ENCODE results near the gene APP. TPM values are rescaled to one million over a fixed set of nuclear protein-coding genes. Genes with fewer than 3 reads are reported as not detected.
"Not testable (repeated sequence)": the region's sequence is repeated elsewhere in the genome, so short reads cannot be mapped to it uniquely, and the experiment has no call there.

Gene APP
- polyA plus RNA-seq, 3 donors = 945 to 1,016 (median 957) TPM

DNA sequence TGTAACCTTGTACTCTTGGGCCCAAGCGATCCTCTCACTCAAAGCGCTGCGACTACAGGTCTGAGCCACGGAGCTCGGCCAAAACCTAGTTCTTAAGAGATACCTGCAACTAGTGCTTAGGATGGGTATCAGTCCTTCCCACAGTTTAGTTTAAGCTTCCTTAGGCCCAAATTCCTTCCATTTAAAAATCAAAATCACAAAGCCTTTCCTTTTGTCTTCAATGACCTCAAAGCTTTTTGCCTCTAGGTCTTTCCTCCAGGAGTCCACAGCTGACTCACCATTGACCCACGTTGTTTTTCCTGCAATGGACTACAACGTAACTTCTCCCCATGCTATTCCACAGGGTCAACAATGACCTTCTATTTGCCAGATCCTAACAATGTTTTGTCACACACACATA, 64.0 kb downstream of the APP start:
- no peak for DNase-seq (ENCODE audit: low read depth in 3 of 3, low spot score in 2 of 3)

DNA sequence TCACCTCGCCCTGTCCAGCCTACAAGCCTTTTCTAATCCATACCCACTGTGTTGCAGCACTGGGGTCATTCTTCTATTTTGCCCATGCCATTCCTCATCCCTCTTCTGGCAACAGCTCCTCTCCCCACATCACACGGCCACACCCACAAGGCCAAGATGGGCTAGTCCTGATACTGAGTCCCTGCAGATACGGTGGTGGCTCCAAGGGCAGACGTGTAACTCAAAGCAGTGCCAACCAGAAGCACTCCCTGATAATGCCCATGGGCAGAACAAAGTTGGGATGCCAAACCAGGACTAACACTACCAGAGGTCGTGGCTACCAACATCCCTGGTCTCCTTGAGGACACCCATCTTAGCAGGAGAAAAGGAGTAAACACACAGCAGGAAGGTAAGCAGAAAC, 64.8 kb downstream of the APP start:
- DNase-seq (ENCODE audit: low read depth in 3 of 3, low spot score in 2 of 3) = no peak

DNA sequence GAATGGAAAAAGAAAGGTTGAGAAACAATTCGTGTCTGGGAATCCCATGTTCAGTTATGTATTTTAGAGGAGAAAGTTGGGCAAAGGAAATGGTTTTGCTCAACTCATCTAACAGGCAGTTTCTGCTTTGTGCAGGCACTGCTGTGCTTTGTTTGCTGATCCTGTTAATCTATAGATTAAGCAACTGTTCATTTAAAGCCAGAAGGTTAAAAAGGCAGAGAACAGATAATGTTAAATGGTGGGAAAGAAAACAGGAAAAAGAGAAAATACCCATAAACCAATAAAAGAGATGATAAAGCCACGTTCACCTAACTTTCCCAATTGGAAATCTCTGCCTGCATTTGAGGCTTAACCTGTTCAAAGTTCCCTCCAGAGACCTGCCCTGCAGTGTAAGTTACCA, 70.0 kb downstream of the APP start:
- DNase-seq (ENCODE audit: low read depth in 3 of 3, low spot score in 2 of 3) = no peak

DNA sequence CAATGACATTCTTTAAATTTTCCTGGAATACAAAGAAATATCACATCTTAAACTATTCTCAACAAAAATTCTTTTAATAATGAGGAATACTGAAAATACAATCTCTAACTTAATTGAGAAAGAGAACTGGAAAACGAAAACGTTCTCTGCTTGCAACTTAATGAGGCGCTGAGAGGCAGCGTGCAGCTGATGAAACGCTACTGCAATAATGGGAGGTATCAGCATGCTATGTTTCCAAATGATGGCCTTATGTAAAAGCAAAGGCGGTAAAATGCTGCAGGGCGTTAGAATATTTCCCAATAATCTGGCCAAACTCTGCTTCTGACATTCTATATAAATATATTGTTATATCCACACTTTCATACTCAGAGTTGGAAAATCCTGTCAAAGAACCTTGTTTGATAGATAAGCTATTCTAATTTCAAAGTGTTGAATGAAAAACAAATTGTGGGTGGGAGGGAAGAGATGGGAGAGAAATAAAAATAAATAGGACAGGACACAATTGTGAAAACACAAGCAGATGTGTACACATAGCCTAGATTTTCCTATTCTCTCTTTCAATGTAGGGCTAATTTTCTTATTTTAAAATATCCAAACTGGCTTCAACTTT, 70.9 kb downstream of the APP start:
- no peak for DNase-seq (ENCODE audit: low read depth in 3 of 3, low spot score in 2 of 3)

DNA sequence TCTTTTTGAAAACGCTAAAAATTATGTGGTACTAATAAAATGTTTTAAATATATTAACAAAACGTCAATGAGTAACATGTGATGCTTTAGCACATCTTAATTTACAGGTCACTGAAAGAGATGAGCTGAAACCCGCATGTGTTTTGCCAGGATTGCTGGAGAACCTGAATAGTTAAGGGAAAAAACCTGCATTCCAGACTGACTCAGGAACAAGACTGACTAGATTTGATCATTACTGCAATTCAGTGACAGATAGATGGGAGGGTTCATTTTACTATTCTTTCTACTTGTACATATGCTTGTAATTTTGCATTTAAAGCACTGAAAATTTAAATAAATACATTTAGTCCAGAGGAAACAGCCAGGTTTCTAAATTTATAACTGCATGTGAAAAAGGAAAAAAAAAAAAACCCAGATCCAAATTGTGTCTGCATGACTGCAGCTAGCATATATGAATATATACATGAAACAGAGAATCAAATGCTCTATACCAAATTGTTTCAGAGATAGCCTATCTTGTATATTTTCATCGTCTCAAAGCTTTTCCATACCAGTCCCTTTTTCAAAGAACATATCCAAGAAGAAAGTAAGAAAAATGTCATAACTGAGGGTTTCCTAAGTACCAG, 71.7 kb downstream of the APP start:
- no peak for DNase-seq (ENCODE audit: low read depth in 3 of 3, low spot score in 2 of 3)

DNA sequence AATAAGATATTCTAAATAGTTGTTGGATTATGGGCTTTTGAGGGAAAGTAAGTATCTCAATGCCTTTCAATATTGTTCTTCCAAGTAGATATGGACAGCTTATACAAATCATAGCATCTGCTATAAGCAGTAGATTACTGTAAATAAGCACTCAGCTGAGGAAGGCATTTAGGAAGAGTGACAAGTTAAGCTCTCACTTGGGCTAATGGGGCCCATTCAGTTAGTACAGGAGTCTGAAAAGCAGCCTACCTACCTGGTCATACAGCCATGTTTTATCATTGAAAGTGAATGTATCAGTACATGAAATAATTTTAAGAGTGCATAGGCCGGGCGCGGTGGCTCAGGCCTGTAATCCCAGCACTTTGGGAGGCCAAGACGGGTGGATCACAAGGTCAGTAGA, 73.1 kb downstream of the APP start:
- DNase-seq (ENCODE audit: low read depth in 3 of 3, low spot score in 2 of 3) = no peak

DNA sequence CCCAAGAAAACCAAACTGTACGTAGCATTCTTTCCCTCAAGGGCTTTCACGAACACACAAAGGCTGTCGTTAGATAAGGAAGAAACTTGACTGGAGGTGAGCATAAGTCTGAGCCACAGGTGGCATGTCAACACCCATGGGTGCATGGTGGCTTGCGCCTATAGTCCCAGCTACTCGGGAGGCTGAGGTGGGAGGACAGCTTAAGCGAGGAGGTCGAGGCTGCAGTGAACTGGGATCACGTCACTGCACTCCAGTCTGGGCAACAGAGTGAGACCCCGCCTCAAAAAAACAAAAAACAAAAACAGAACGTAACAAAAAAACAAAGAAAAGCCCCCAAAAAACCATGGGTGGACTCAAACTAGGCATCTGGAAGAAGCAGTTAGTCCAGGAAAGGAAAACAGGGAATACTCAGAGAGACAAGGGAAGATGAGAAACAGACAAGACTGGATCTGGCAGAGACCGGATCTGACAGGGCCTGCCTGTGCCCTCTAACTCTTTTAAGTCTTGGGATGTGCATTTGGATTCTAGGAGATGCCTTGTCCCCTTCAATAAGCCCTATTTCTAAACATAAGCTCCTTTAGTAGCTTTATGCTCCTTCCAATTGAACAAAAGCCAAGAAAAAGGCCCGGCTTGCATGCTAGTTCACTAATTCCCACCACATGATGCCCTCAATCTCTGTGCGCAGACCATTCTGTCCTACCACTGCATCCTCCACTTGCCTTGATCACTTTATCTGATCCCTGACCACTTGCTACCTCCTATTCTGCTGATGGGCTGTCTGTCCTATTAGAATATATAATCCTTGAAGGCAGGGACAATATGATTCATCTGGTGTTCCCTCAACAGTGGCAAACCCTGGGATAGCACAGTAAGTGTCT, 73.8 kb downstream of the APP start:
- DNase-seq (ENCODE audit: low read depth in 3 of 3, low spot score in 2 of 3) = no peak

DNA sequence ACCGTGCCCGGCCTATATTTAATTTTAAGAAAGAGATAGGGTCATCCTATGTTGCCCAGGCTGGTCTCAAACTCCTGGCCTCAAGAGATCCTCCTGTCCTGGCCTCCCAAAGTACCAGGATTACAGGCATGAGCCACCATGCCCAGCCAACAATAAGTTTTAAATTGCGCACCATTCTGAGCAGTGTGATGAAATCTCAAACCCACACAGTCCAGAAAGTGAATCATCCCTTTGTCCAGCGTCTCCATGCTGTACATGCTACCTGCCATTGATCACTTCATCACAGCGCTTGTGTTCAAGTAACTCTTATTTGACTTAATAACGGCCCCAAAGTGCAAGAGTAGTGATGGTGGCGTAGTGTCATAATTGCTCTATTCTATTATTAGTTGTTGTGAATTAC, 75.4 kb downstream of the APP start:
- no peak for DNase-seq (ENCODE audit: low read depth in 3 of 3, low spot score in 2 of 3)

DNA sequence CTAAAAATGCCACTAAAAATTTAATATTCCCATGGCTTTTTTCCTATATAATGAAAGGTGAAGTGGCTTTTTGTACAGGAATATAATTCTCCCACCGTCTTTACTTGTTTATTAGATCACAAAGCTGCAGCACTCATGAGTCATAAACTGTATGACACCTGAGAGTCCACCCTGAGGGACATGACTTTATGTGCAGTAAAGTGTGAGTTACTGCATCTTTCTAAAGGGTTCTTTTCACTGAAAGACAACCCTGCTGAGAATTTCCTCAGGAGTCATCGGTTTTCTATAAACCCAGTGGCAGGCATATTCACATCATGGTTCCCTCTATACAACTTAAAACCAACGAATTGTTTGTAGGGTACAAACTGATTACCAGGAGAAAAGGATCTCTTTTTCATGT, 77.4 kb downstream of the APP start:
- DNase-seq (ENCODE audit: low read depth in 3 of 3, low spot score in 2 of 3) = no peak

DNA sequence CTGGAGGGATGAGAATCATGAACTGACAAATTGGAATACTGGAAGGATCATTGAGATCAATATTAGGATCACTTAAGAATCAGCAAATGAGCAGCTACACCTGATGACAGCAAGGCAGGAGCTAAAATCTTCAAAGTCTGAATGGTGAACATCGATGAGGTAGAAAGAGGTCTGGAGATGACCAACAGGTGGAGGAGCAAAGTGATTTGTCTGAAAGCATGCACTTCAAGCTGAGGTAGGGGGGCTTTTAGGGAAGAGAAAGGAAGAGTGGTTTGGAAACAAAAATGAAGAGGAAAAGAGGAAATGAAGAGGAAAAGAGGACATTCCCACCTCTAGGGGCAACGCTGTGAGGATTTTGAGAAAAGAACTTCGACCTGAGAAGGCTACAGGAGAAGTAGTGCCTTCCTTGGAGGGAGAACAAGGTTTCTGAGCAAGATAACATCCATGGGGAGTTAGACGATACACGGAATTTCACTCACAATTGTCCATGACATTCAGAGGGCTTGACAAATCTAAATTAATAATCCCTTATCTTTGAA, 79.0 kb downstream of the APP start:
- DNase-seq (ENCODE audit: low read depth in 3 of 3, low spot score in 2 of 3) = no peak

DNA sequence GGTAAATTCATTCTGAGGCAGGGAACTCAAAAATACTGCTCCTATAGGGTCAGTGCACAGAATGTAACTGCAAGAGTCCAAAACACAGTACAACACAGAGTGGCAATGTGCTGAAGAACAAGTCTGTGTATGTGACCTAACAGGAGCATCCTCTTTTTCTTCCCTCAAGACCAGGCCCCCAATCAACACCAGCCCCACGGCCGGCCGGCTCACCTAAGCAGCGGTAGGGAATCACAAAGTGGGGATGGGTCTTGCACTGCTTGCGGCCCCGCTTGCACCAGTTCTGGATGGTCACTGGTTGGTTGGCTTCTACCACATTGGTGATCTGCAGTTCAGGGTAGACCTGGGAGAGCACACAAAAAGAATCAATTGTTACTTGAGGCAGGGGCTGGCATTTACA, 80.8 kb downstream of the APP start:
- no peak for DNase-seq (ENCODE audit: low read depth in 3 of 3, low spot score in 2 of 3)

DNA sequence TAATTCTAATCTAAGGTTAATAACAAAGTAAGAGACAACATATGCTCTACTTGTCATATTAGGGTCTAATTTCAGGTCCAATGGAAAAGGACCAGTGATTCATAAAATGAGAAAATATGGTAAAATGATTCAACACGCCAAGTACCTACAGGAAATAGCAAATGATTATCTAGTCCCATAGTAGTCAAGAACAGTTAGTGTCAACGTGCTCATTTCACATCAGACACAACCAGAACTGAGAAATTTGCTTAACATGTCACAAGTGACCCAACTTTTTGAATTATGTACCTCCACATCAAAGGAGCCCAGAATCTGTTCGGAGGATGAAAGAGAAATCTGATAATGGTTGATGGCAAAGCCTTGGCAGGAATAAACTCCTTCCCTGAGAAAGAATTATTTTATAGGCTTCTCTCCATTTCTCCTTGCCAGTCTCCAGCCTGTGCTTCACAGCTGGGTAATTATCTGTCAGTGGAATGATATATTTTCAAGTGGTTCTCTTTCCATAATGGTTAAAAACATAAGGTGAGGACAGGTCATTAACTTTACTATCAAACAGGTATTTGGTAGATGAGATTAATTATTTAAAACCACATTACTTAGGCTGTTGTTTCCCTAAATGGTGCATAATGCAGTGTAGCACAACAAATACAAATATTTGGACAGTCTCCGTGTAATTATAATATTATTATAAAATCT, 83.2 kb downstream of the APP start:
- no peak for DNase-seq (ENCODE audit: low read depth in 3 of 3, low spot score in 2 of 3)

DNA sequence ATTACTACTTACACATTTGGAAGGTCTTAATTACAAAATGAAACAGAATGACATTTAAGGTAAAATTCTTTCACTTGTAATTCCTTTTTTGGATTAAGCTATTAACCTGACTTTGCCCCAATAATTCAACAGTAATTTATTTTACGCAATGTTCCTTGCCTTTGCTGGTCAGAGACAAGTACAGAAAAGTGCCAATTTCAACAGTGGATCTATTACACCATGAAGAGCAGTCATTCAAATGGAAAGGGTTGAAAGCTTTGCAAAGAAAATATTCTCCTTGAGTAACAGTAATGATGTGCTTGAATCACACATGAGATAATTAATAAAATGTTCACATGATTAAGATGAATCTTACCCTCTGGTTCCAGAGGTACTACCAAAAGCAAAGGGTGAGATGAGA, 84.7 kb downstream of the APP start:
- no peak for DNase-seq (ENCODE audit: low read depth in 3 of 3, low spot score in 2 of 3)

DNA sequence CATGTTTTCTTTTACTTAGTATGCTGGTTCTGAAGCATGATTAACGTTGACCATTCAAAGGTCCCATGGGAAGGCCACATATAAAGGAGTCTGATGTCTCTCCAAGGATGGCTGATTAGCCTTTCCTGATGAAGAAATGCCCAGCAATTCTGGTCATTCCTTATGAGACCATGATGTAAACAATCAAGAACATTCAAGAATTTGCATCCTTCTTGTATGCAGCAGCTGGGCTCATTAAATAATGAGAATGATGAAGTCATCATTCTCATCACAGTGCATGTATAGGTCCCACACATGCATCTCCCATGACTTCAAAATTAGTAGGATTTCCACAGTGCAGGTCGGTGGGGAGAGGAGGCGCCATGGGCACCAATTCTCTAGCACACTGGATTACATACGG, 85.4 kb downstream of the APP start:
- no peak for DNase-seq (ENCODE audit: low read depth in 3 of 3, low spot score in 2 of 3)

DNA sequence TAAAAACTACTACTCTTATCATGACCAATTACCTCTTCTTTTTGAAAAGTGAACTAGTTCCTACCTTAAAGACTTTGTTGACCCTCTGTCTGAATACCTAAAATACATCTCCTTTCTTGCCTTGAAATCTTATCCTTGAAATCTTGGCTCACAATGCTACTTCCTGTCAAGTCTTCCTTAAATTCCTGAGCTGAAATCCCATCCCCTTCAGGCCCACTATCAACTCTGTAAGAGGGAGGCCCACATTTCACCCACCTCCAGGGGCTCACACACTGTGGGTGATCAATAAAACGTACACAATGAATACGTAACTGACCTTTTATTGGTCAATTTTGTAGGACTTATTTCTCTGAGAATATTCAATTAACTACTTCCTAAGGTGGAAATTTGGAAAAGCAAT, 88.0 kb downstream of the APP start:
- DNase-seq (ENCODE audit: low read depth in 3 of 3, low spot score in 2 of 3) = no peak

DNA sequence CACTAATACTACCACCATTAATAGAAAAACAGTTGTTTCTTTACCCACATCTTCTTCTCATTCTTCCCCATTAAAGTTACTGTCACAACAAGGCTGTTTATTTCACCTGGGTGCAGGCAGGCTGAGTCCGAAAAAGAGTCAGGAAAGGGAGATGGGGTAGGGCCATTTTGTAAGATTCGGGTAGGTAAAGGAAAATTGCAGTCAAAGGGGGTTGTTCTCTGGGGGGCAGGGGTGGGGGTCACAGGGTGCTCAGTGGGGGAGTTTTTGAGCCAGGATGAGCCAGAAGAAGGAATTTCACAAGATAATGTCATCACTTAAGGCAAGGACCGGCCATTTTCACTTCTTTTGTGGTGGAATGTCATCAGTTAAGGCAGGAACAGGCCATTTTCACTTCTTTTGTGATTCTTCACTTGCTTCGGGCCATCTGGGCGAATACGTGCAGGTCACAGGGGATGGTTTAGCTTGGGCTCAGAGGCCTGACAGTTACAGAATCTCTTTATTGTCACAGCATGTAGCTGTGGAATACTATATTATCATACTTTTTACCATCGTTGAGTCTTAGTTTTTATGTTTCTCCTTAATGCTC, 89.3 kb downstream of the APP start:
- DNase-seq (ENCODE audit: low read depth in 3 of 3, low spot score in 2 of 3) = not testable (repeated sequence)

DNA sequence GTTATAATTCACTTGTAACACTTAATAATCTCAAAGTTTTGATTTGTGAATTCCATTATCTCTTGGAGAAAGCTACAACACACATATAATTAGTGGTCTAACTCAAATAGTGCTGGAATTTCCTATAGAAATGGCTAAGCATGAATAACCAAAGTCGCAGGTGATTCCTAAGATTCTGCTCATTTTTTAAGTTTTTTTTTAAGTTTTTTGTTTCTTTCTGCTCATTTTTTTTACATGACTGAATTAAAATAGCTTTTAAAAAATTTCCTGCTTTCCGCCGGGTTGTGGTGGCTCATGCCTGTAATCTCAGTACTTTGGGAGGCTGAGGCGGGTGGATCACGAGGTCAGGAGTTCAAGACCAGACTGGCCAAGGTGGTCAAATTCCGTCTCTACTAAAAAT, 90.4 kb downstream of the APP start:
- DNase-seq (ENCODE audit: low read depth in 3 of 3, low spot score in 2 of 3) = no peak

DNA sequence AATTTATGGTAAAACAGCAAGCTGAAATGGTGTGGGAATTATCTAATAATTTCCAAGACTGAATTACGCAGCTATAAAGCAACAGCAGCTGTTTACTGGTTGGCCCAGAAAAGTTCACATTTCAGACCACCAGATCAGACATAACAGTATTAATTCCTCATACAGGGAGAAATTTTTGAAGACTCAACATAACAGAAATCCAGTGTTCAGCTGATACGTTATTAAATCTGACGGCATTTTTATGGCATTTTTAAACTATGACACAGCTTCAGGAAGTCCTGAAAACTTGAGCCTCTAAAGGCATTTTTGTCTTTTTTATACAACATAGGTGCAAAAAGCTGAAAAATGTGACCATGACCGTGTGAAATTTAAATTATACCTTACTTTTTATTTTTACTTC, 91.2 kb downstream of the APP start:
- no peak for DNase-seq (ENCODE audit: low read depth in 3 of 3, low spot score in 2 of 3)

DNA sequence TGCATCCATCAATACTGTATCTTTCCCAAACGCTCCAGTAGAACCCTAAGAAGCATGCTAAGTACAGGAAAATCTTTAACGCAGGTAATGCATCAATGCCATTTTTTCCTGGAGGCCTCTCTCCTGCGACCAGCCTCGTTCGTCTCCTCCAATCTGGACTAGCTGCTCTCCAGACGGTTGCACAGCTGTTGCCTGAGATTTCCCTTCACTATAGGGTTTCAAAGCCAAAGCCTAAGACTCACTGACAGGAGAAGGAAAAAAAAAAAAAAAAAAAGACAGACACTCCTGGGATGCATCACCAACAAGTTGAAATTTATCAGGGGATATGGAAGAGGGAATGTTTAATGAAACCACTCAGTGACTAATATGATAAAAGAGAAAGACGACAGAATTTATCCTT, 93.0 kb downstream of the APP start:
- DNase-seq (ENCODE audit: low read depth in 3 of 3, low spot score in 2 of 3) = no peak

DNA sequence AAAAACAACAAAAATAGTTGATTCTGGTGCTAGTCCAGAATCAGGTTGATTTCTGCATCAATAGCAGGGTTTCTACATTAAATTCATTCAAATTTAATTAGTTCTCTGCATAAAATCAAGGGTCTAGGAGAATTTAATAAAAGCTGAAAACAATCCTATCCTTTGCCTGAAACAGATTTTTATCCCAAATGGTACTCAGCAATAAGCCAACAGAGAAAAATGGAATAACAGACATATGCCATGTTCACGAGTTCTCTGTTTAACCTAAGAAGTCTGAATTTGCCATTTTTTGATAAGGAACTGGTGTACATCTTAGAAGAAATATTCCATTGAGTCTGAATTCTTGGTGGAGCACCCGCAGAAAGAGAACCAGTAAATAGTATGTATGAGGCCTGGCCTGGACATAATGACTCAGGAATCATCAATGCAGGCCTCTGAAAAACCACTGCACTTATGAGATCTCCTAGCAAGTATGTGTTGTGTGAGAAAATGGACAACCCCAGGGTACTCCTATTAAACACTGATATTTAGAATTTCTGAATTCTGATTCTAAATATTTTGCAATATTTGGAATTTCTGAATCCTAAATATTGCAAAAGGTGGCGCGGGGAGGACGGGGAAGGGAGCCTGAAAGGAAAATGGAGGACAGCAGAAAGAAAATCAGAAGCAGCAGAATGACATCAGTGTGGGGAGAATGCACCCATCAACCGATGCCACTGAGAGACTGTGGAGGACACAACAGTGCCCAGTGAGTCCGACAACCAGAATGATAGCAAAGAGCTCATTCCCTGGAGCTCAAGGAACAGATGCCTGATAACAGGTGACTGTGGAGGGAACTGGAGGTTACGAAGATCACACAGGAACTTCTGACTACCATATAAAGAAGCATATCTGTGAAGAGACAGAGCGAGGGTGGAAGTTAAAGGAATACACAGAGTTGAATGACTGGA, 97.6 kb downstream of the APP start:
- DNase-seq (ENCODE audit: low read depth in 3 of 3, low spot score in 2 of 3) = no peak

Data from right renal cortex interstitium (tissue), 3 donors.